Caco-2 (cell line): Measurements from ENCODE around the gene UGGT2. TPM values are rescaled to one million over a fixed set of nuclear protein-coding genes. Genes with fewer than 3 reads are reported as not detected.

Source experiments
- BruUV-seq: library from RNA; stranded (reverse); fragments of 400-500 nt; replicated peaks from 2 replicates; lab custom pipeline; 2021; lab: Mats Ljungman, UMichigan
- CTCF ChIA-PET: fragments of 300-600 bp; sonication (Branson Sonifier 250); formaldehyde crosslinking; loops from one replicate; lab custom pipeline; 2022; ENCODE audit warnings: antibody characterized with exemption; lab: Charles Lee
- POLR2A ChIA-PET: fragments of 300-600 bp; sonication (Branson Sonifier 250); formaldehyde crosslinking; loops from one replicate; lab custom pipeline; 2022; ENCODE audit warnings: antibody characterized with exemption; lab: Charles Lee
- DNase-seq, 2 experiments: peaks; one replicate each; pipeline versions ENCODE4 v3.0.0 to v3.0.0-alpha.2; 2020 to 2022
- H3K27me3 ChIP-seq: replicated peaks from 2 replicates; pipeline ENCODE4 v1.6.0; 2011; ENCODE audit warnings: low read length; ENCODE audit not compliant: control insufficient read depth, insufficient read depth
- H3K36me3 ChIP-seq: 2 replicates; pipeline ENCODE4 v1.5.1; 2011; ENCODE audit warnings: low read length; ENCODE audit not compliant: control insufficient read depth, insufficient read depth
- H3K4me1 ChIP-seq: fragments of 250-450 bp; sonication (Bioruptor Pico); 2 replicates; pipeline ENCODE4 v1.5.1; 2020; ENCODE audit warnings: mild to moderate bottlenecking
- H3K4me3 ChIP-seq: 2 replicates; pipeline ENCODE4 v1.5.1; 2011; ENCODE audit warnings: low read depth, mild to moderate bottlenecking, control low read depth, low read length
- H3K9me3 ChIP-seq: fragments of 250-450 bp; sonication (Bioruptor Pico); 2 replicates; pipeline ENCODE4 v1.5.1; 2020; ENCODE audit warnings: mild to moderate bottlenecking, moderate library complexity
- H3K27ac Mint-ChIP-seq: one replicate; pipeline ENCODE4 v1.8.0; 2022; ENCODE audit warnings: mixed read lengths; ENCODE audit not compliant: unreplicated experiment
- H3K27me3 Mint-ChIP-seq: one replicate; pipeline ENCODE4 v1.8.0; 2022; ENCODE audit warnings: mixed read lengths; ENCODE audit not compliant: insufficient read depth, unreplicated experiment
- H3K36me3 Mint-ChIP-seq: one replicate; pipeline ENCODE4 v1.8.0; 2022; ENCODE audit warnings: mild to moderate bottlenecking, mixed read lengths; ENCODE audit not compliant: insufficient read depth, unreplicated experiment
- H3K4me1 Mint-ChIP-seq: one replicate; pipeline ENCODE4 v1.8.0; 2022; ENCODE audit warnings: low read depth, mixed read lengths; ENCODE audit not compliant: unreplicated experiment
- H3K4me3 Mint-ChIP-seq: one replicate; pipeline ENCODE4 v1.8.0; 2022; ENCODE audit warnings: mild to moderate bottlenecking, moderate library complexity, mixed read lengths; ENCODE audit not compliant: unreplicated experiment
- H3K9me3 Mint-ChIP-seq: one replicate; pipeline ENCODE4 v1.8.0; 2022; ENCODE audit warnings: mixed read lengths; ENCODE audit not compliant: unreplicated experiment
- intact Hi-C: fragments of 100-400 bp; cut with micrococcal nuclease; formaldehyde crosslinking; loops from one replicate; pipeline ENCODE4 v1.10.0; 2022; ENCODE audit not compliant: unreplicated experiment
- total RNA-seq: library from RNA; stranded (reverse); gene quantifications from 2 replicates; pipeline ENCODE4 v1.2.3, GENCODE V29; 2022
- TF ChIP-seq, protein P1 (sequence below), 2 experiments: fragments of 200-600 bp in 1 of 2; IDR thresholded peaks; 1 replicate in 1 of 2; 2 replicates in 1 of 2; pipeline versions ENCODE4 v1.5.1 to v1.8.0; 2011 to 2022; ENCODE audit warnings: antibody characterized with exemption in 1 of 2, control low read depth in 1 of 2, inconsistent platforms in 1 of 2, low read depth in 1 of 2, low read length in 1 of 2, mild to moderate bottlenecking in 1 of 2, moderate library complexity in 1 of 2; ENCODE audit not compliant: insufficient read depth in 1 of 2, severe bottlenecking in 1 of 2, unreplicated experiment in 1 of 2

The UGGT2 gene
- total RNA-seq, 1 experiment from 2014 or later, result 35.5 TPM

- ChIA-PET CTCF (no interaction called here), POLR2A (no interaction called here)
- no peak for DNase-seq
- H3K4me3 Mint-ChIP-seq, result no peak overlapping the region
- Histone ChIP-seq H3K4me1 (no peaks in the 10 kb centered on the region), H3K4me3 (no peak overlapping the region), H3K27me3 (no peaks in the 10 kb centered on the region), H3K36me3 (no peaks in the 10 kb centered on the region), H3K9me3 (no peaks in the 10 kb centered on the region)
- no peaks in the 10 kb centered on the region for H3K36me3 Mint-ChIP-seq
- TF ChIP-seq, protein P1, sequence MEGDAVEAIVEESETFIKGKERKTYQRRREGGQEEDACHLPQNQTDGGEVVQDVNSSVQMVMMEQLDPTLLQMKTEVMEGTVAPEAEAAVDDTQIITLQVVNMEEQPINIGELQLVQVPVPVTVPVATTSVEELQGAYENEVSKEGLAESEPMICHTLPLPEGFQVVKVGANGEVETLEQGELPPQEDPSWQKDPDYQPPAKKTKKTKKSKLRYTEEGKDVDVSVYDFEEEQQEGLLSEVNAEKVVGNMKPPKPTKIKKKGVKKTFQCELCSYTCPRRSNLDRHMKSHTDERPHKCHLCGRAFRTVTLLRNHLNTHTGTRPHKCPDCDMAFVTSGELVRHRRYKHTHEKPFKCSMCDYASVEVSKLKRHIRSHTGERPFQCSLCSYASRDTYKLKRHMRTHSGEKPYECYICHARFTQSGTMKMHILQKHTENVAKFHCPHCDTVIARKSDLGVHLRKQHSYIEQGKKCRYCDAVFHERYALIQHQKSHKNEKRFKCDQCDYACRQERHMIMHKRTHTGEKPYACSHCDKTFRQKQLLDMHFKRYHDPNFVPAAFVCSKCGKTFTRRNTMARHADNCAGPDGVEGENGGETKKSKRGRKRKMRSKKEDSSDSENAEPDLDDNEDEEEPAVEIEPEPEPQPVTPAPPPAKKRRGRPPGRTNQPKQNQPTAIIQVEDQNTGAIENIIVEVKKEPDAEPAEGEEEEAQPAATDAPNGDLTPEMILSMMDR (IDR thresholded peaks at IDR 0.05; ENCODE audit: insufficient read depth in 1 of 2, low read depth in 1 of 2, low read length in 1 of 2, severe bottlenecking in 1 of 2, unreplicated experiment in 1 of 2), result no peak
- H3K27ac Mint-ChIP-seq, result no peak overlapping the region
- intact Hi-C loops, result no loop called here
- no peaks in the 10 kb centered on the region for H3K4me1 Mint-ChIP-seq
- no peaks in the 10 kb centered on the region for H3K27me3 Mint-ChIP-seq
- no peaks in the 10 kb centered on the region for H3K9me3 Mint-ChIP-seq
- no TSS peak for BruUV-seq
These were observed 82.3 kb downstream of the UGGT2 start for GRCh38 chr13:95970878-95971277.

DNA sequence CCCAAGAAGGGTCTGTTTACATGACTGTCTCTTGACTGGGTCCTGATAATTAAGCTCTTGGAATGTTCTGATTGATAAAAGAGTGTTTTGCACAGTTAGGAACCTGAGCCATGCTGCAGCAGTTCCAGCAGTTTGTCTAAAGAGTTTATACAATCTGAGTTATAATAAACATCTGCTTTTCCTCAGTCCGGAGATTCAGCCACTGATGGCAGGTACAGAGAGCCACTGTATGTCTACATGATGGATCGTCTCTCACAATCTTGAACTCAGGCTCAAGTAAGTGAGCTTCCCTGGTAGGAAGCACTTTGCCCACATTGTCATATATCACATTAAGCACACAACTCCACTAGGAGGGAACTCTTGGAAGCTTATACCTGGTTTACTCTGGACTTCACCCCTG, 84.3 kb downstream of the UGGT2 start:
- Histone ChIP-seq H3K9me3 (no peaks in the 10 kb centered on the region), H3K4me1 (no peaks in the 10 kb centered on the region), H3K36me3 (no peaks in the 10 kb centered on the region), H3K4me3 (no peak overlapping the region), H3K27me3 (no peaks in the 10 kb centered on the region)
- TF ChIP-seq, protein P1 (IDR thresholded peaks at IDR 0.05; ENCODE audit: insufficient read depth in 1 of 2, low read depth in 1 of 2, low read length in 1 of 2, severe bottlenecking in 1 of 2, unreplicated experiment in 1 of 2), result no peak
- no peaks in the 10 kb centered on the region for H3K9me3 Mint-ChIP-seq
- no peaks in the 10 kb centered on the region for H3K27me3 Mint-ChIP-seq
- H3K36me3 Mint-ChIP-seq, result no peaks in the 10 kb centered on the region
- ChIA-PET CTCF (interaction anchor here (0.6 kb wide), 1 partner anchor 619 kb away, joined by 3 read pairs; no protein-coding TSS in a partner anchor), POLR2A (no interaction called here)
- no peak for DNase-seq
- H3K4me1 Mint-ChIP-seq, result no peaks in the 10 kb centered on the region
- H3K4me3 Mint-ChIP-seq, result no peak overlapping the region
- no TSS peak for BruUV-seq
- intact Hi-C loops, result no loop called here
- no peak overlapping the region for H3K27ac Mint-ChIP-seq

- Mint-ChIP-seq H3K27ac (no peak overlapping the region), H3K27me3 (no peaks in the 10 kb centered on the region), H3K36me3 (peaks cover 9% of the 10 kb centered on the region), H3K4me1 (peaks cover 18% of the 10 kb centered on the region), H3K4me3 (no peak overlapping the region), H3K9me3 (peaks cover 24% of the 10 kb centered on the region)
- POLR2A ChIA-PET, result no interaction called here
- intact Hi-C loops, result no loop called here
- TF ChIP-seq, protein P1 (IDR thresholded peaks at IDR 0.05; ENCODE audit: insufficient read depth in 1 of 2, low read depth in 1 of 2, low read length in 1 of 2, severe bottlenecking in 1 of 2, unreplicated experiment in 1 of 2), result no peak
- CTCF ChIA-PET, result no interaction called here
- Histone ChIP-seq H3K4me1 (peaks cover 30% of the 10 kb centered on the region), H3K9me3 (peaks cover 19% of the 10 kb centered on the region), H3K27me3 (no peaks in the 10 kb centered on the region), H3K36me3 (peaks cover 1% of the 10 kb centered on the region; the same call in 1 of the 2 replicates), H3K4me3 (no peak overlapping the region)
- no peak for DNase-seq
- BruUV-seq, result no TSS peak
These were observed 95.9 kb downstream of the UGGT2 start for GRCh38 chr13:95957331-95957730.
